HG03159 (cell line): Measurements from ENCODE around the gene TBC1D2.

Experiments used
- ATAC-seq: cut with Tn5 transposase; IDR thresholded peaks from one replicate; pipeline ENCODE4 v1.9.1; 2021; ENCODE audit warnings: mild to moderate bottlenecking, moderate library complexity; ENCODE audit not compliant: unreplicated experiment

The TBC1D2 gene

GRCh38 chr9:98192503-98193335 lies 62.7 kb downstream of the TBC1D2 start, which contains the start of gene CORO2A:
Gene CORO2A (minus strand): TSS chr9:98192637. CDS start chr9:98157660, 34,977 bp downstream.
- ATAC-seq: peak; percentile 59

DNA sequence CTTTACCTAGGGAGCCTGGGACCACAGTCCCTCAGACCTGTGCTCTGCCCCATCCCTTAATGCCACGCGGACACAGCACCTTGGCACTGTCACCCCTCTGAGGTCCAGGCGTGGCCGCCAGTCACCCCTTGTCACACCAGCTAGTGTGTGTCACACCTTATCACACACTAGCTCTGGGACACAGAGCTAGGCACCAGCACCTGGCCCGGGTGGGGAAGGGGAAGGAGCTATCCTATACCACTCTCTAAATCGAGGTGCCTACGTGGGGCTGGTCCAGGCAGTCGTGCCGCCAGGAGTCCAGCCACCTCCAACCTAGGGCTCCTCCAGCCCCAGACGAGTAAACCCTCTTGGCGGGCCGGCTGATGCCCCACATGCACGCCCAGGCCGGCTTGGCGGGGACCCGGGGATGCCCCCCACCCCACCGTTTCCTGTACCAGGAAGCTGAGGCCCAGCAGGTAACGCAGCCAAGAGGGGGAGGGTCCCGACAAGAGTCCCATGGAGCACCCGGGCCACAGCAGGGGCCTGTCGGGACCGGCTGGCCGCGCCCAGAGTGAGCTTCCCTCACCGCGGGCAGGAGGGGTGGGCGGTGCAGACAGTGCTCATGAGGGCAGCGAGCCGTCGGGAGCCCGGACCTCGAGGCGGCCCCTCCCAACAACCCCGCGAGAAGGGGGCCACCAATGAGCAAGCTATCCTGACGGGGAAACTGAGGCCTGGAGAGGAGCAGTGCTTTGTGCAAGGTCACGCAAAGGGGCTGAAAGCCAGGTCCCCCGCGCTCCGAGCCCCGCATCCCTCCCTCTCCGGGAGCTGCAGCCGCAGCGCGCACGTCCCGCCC lies 63.6 kb downstream of the TBC1D2 start:
- ATAC-seq: peak; percentile 6

DNA sequence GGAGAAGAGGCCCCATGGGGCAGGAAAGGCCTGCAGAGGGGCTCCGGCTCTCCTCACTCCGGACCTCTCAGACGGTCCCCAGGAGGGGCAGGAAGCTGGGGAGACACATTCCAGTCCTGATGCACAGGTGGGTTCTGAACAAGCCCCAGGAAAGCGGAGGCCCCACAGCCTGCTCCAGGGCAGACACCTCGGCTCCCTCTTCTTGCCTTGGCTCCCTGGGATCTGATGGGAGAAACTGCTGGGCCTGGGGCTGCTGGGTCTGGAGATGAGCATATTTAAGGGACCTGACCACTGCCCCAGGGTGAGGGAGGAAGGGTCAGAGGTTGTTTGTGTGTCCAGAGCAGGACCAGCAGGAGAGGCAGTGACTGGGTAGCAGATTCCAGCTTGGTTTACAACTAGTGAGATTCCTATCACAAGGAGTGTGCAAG lies 64.3 kb downstream of the TBC1D2 start:
- no peak for ATAC-seq

DNA sequence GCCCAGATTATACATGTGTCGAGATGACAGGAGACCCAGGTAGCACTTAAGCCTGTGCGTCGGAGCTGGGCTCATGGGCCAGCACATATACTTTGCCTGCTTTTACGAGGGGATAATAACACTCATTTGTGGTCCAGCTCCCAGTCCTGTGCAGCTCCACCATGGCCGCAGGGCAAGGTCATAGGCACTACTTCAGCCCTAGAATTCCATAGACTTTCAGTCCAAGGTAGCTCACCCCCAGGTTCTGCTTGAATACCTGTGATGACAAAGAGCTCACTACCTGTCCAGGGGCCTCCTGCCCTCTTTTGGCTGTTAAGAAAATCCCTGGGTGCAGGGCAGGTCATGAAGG lies 64.7 kb downstream of the TBC1D2 start:
- ATAC-seq: no peak

GRCh38 chr9:98189412-98189811 lies 66.0 kb downstream of the TBC1D2 start:
- ATAC-seq: no peak

DNA sequence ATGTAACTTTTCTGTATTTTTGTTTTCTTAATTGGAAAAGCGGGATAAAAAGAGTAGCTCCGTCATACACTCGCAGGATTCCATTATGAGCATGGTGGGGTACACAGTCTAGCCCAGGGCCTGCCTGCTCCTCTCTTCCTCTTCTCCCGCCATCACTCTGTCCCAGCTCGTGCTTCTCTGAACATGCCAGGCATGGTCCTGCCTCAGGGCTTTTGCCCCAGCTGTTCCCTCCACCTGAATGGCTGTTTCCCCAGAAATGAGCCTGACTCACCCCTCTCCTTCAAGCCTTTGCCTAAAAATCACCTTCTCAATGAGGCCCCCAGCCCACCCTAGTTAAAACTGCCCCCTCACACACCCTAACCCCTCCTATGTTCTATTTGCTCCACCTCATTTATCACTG lies 67.5 kb downstream of the TBC1D2 start:
- ATAC-seq: no peak

DNA sequence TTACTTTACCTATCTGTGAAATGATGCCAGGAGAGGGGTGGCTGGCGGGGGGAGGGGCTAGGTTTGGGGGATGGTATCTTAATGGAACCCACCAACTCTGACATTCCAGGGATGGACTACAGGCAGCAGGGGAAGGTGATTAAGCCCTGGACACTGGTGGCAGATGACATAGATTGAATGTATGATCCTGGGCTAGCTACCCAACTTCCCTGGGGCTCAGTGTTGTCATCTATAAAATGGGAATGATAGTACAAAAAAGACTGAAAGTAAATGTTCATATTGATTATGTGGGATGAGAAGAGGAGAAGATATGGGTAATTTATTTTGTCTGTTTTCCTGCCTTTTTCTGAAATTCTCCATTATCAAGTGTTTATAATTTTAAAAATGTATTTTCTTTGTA lies 69.2 kb downstream of the TBC1D2 start:
- ATAC-seq: no peak

- ATAC-seq: no peak
Observed at GRCh38 chr9:98185611-98186171, 69.8 kb downstream of the TBC1D2 start.

DNA sequence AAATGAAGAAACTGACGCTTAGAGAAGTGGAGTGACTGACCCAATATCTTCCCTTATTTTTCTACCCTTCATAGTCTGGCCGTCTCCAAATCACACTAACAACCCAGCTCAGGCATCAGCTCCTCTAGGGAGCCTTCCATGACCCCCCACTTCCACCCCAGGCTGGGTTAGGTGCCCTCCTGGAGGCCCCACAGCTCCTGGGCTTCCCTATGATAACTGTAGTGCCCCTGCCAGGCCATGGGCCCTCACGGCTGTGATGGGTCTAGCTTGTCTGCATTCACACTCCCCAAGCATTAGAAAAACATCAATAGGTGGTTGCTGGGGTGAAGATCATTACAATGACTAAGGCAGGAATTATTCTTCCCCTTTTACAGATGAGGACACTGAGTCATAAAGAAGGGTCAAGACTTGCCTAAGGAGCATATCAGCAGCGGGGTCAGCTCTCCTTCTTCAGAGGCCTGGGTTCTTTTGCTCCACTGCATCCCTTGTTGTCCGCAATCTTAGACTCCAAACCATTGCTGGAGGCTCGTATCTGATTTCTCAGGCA lies 70.4 kb downstream of the TBC1D2 start:
- no peak for ATAC-seq

- ATAC-seq: no peak
Observed at GRCh38 chr9:98184326-98184725, 71.1 kb downstream of the TBC1D2 start.

DNA sequence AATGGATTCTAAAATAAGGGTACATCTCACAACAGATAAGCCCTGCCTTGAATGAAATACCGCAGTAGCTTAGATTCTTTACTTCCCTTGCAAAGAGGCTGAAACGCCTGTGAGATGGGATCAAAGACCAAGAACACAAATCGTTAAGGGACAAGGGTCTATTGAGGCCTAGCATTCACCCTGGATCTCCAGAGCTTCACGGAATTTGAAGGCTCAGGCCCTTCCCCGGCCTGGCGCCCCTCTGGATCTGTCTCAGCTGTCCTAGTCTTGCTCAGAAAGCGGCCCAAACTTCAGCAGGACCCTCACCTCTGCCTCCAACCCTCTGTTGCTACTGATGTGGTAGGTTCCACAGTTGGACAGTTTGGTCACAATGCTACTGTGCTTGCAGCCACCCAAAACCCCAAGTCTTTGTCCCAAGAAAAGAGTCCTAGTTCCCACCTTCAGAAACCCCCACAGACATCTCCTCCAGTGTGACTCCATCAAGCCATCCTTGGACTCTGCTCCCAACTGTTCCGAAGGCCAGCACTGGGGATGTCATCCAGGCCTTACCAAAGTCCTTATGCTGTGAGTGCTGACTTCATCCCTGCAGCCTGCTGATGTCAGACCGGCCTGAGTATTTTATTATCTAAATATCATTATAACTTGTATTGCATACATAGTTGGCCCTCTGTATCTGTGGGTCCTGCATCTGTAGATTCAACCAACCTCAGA lies 72.4 kb downstream of the TBC1D2 start:
- no peak for ATAC-seq

- no peak for ATAC-seq
Observed at GRCh38 chr9:98182069-98182820, 73.2 kb downstream of the TBC1D2 start.

DNA sequence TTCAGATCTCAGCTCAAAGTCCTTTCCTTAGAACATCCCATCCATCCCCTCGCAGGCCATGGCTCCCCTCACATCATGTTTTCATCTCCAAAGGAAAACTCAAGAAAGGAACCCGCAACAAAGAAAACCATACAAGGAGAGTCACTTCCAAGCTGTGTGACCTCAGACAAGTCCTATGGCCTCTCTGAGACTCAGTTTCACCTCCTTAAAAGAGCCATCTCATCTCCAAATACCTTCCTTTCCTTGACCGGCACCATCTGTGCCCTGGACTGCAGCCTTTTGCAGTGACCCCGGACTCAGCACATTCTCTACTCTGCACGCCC lies 73.7 kb downstream of the TBC1D2 start:
- ATAC-seq: no peak

DNA sequence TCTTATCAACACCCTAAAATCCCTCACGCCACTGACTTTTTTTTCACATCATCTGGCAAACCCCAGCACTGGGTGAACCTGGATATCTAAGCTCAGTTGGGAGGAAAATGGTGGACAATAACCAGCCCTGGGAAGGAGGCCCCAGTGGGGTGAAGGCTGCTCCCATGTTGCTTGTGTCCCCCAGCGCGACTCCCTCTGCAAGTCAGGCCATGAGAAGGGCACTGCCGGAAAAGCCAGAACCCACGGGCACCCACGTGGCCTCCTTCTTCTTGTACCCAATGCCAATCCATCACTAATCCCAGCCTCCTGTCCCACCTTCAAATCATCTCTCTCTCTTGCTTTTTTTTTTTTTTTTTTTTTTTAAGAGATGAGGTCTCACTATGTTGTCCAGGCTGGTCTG lies 74.5 kb downstream of the TBC1D2 start:
- ATAC-seq: no peak

DNA sequence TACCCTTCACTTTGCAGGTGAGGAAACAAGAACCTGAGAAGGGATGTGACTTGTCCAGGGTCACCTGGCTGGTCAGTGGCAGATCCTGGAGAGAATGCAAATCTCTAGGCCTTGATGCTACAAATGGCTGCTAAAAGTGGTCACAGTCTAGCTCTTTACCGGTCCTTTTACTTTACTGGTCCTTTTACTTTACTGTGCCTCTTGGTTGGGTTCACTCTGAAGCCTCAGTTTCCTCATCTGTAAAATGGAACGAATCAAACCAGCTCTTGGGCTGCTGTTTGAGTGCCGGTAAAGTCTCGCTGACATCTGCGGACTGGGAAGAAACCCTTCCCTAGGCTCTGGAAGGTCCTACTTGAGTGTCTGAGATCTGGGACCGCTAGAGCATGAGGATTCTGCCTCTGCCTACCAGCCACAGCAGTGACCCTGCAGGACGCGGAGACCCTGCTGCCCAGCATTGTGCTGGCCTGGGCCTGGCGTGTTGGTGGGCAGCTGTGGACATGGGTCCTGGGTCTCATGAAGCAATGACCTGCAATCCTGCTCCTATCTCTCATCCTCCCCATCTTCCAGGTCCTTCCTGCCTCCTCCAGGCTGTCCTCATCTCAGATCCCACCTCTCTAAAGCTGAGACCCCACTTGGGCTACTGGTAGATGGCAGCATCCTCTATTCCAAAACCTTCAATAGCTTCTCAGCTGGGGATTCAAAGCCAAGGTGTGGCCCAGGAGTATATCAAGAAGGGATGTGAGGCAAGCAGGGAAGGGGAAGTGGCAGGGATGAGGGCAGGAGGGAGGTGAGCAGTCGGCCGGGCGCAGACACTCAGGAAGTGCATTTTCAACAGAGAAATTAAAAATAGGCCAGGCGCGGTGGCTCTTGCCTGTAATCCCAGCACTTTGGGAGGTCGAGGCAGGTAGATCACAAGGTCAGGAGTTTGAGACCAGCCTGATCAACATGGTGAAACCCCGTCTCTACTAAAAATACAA lies 76.3 kb downstream of the TBC1D2 start:
- no peak for ATAC-seq

DNA sequence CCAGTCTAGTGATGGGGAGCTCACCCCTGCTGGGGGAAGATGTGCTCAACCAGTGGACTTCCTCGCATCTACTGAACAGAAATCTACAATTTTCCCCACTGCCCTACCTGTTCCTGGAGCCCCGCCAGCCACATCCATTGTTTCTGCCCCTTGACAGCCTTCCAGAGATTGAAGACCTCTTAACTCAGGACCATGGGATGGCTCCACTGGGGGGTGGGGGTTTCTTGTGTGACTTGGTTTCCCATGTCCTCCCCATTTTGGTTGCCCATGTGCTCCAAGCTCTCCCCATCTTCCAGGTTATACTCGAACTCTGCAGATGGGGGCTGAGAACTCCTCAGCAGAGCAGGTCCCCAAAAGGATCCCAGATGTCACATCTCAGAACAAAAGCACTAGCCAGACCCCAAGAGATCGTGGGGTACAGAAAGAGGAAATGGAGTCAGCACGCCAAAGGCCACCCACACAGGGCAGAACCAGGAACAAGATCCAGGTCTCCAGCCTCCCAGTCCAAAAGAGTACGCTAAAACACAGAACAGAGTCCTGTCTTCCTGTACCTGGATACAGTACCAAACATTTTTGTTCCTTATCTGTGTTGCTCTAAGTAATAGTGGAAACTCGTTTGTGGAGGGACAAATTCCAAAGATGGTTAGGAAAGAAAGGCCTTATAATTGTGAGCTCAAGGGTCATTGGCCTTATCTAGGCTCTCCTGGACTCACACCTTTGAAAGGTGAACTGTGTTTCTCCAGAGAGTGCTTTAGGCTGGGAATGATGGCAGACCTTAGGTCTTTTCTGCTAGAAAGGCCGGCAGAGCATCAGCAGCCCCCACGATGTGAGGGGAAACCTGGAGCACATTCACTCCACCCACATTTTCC lies 78.8 kb downstream of the TBC1D2 start:
- ATAC-seq: no peak

- no peak for ATAC-seq
Observed at GRCh38 chr9:98175762-98176161, 79.7 kb downstream of the TBC1D2 start.

- ATAC-seq: no peak
Observed at GRCh38 chr9:98175028-98175569, 80.3 kb downstream of the TBC1D2 start.
